ENCODE results near the gene KIAA1217. TPM values are rescaled to one million over a fixed set of nuclear protein-coding genes. Genes with fewer than 3 reads are reported as not detected.

The KIAA1217 gene
- total RNA-seq, 1 experiment from 2014 or later = 18.6 TPM

GRCh38 chr10:24231200-24231599 lies 22.3 kb downstream of the KIAA1217 start:
- Mint-ChIP-seq H3K4me1 (peaks cover 3 to 14% of the 10 kb centered on the region in 2 experiments; a peak in 2 of 4 replicates), H3K36me3 (ENCODE audit: insufficient read depth in 1 of 3, low read depth in 3 of 3) (peaks cover 0 to 3% (median 0%) of the 10 kb centered on the region in 3 experiments; a peak in 1 of 7 replicates), H3K9me3 (no peaks in the 10 kb centered on the region), H3K4me3 (no peak overlapping the region), H3K27ac (no peak overlapping the region), H3K27me3 (ENCODE audit: low read depth) (no peaks in the 10 kb centered on the region)
- Histone ChIP-seq H2BK15ac (ENCODE audit: low read depth, low read length) (no peak overlapping the region), H3K23ac (ENCODE audit: insufficient read length, low read depth, low read length) (no peak overlapping the region), H2BK12ac (ENCODE audit: insufficient read length, low read depth, low read length) (no peak overlapping the region), H3K14ac (ENCODE audit: insufficient read depth, low read length) (no peak overlapping the region), H3K9ac (ENCODE audit: extremely low read depth, insufficient read length, low read length) (no peak overlapping the region), H3K18ac (ENCODE audit: insufficient read length, low read depth, low read length) (no peak overlapping the region), H3K9me3 (ENCODE audit: control insufficient read depth, low read depth, low read length) (no peaks in the 10 kb centered on the region), H2BK120ac (ENCODE audit: low read depth, low read length, poor library complexity, severe bottlenecking) (no peak overlapping the region), H3K4ac (ENCODE audit: low read depth, low read length) (no peak overlapping the region), H3K4me1 (ENCODE audit: insufficient read depth, low read length) (no peaks in the 10 kb centered on the region; the same call in 1 of the 2 replicates), H2BK20ac (ENCODE audit: low read depth, low read length, poor library complexity, severe bottlenecking) (no peak overlapping the region), H4K8ac (replicated peaks; ENCODE audit: insufficient read length, low read depth, low read length) (no peak overlapping the region), H3K27me3 (ENCODE audit: insufficient read depth, low read length) (no peaks in the 10 kb centered on the region), H4K5ac (ENCODE audit: insufficient read length, low read depth, low read length) (no peak overlapping the region), H3K79me2 (ENCODE audit: insufficient read depth, low read length) (no peaks in the 10 kb centered on the region), H4K20me1 (ENCODE audit: control insufficient read depth, insufficient read depth, insufficient read length) (peaks cover 2% of the 10 kb centered on the region), H3K79me1 (ENCODE audit: insufficient read depth, low read depth, low read length, poor library complexity, severe bottlenecking) (no peaks in the 10 kb centered on the region), H2BK5ac (ENCODE audit: insufficient read length, low read length) (no peak overlapping the region), H3K23me2 (ENCODE audit: insufficient read length, low read depth, low read length, poor library complexity, severe bottlenecking) (no peaks in the 10 kb centered on the region), H3K27ac (ENCODE audit: insufficient read length, low read depth, low read length) (no peak overlapping the region), H2AK5ac (ENCODE audit: insufficient read length, low read length) (no peak overlapping the region), H3K4me2 (ENCODE audit: insufficient read depth, insufficient read length, low read length) (no peak overlapping the region), H3T11ph (ENCODE audit: low read length) (no peak overlapping the region), H2AFZ (ENCODE audit: low read length) (no peak overlapping the region), H3K56ac (ENCODE audit: insufficient read length, low read depth, low read length) (no peak overlapping the region), H4K91ac (ENCODE audit: insufficient read length, low read depth, low read length) (no peak overlapping the region)
- DNase-seq = no peak
- TF ChIP-seq CTCF (conservative IDR thresholded peaks at IDR 0.05) = no peak
- WGBS (ENCODE audit: extremely low coverage, insufficient read length, low lambda C conversion rate) = no CpG with 5 or more reads among the region's 8 CpGs

All from H9 (cell line).